ENCODE data around the gene BRINP2.

BRINP2 gene

GRCh38 chr1:177228693-177229065 is 57.9 kb downstream of the BRINP2 start:
- DNase-seq, result no peak

- no peak for DNase-seq
Measured at GRCh38 chr1:177229781-177230180, 59.0 kb downstream of the BRINP2 start.

GRCh38 chr1:177230228-177231016 is 59.7 kb downstream of the BRINP2 start:
- no peak for DNase-seq

- DNase-seq, result no peak
Measured at GRCh38 chr1:177235350-177235749, 64.6 kb downstream of the BRINP2 start.

- DNase-seq, result no peak
Measured at GRCh38 chr1:177236962-177237361, 66.2 kb downstream of the BRINP2 start.

GRCh38 chr1:177238967-177239366 is 68.2 kb downstream of the BRINP2 start:
- DNase-seq, result no peak

- no peak for DNase-seq
Measured at GRCh38 chr1:177239792-177240191, 69.0 kb downstream of the BRINP2 start.

GRCh38 chr1:177243773-177244172 is 73.0 kb downstream of the BRINP2 start:
- DNase-seq, result no peak

GRCh38 chr1:177246710-177247580 is 76.2 kb downstream of the BRINP2 start:
- DNase-seq, result no peak

GRCh38 chr1:177247623-177248176 is 76.9 kb downstream of the BRINP2 start:
- DNase-seq, result no peak

- DNase-seq, result no peak
Measured at GRCh38 chr1:177248258-177248657, 77.5 kb downstream of the BRINP2 start.

- DNase-seq, result no peak
Measured at GRCh38 chr1:177249231-177249630, 78.5 kb downstream of the BRINP2 start.

- no peak for DNase-seq
Measured at GRCh38 chr1:177252877-177253276, 82.1 kb downstream of the BRINP2 start.

GRCh38 chr1:177255411-177255810 is 84.7 kb downstream of the BRINP2 start:
- no peak for DNase-seq

GRCh38 chr1:177256153-177257075 is 85.7 kb downstream of the BRINP2 start:
- DNase-seq, result no peak

- DNase-seq, result no peak
Measured at GRCh38 chr1:177257128-177257527, 86.4 kb downstream of the BRINP2 start.

- DNase-seq, result no peak
Measured at GRCh38 chr1:177257576-177257975, 86.8 kb downstream of the BRINP2 start.

- no peak for DNase-seq
Measured at GRCh38 chr1:177270863-177271262, 100.1 kb downstream of the BRINP2 start.

- DNase-seq, result no peak
Measured at GRCh38 chr1:177273141-177273540, 102.4 kb downstream of the BRINP2 start.

GRCh38 chr1:177274687-177275211 is 104.0 kb downstream of the BRINP2 start:
- DNase-seq, result no peak

GRCh38 chr1:177275736-177276135 is 105.0 kb downstream of the BRINP2 start:
- DNase-seq, result no peak

- DNase-seq, result no peak
Measured at GRCh38 chr1:177278626-177279390, 108.0 kb downstream of the BRINP2 start.

All from bone marrow (tissue), 2 donors.